OCI-M2 (cell line): ENCODE measurements around the gene KLF6.

Source experiments
- DNase-seq: peaks from one replicate; lab custom pipeline; 2025; ENCODE audit not compliant: unreplicated experiment; lab: John Stamatoyannopoulos, UW

KLF6 gene

DNA sequence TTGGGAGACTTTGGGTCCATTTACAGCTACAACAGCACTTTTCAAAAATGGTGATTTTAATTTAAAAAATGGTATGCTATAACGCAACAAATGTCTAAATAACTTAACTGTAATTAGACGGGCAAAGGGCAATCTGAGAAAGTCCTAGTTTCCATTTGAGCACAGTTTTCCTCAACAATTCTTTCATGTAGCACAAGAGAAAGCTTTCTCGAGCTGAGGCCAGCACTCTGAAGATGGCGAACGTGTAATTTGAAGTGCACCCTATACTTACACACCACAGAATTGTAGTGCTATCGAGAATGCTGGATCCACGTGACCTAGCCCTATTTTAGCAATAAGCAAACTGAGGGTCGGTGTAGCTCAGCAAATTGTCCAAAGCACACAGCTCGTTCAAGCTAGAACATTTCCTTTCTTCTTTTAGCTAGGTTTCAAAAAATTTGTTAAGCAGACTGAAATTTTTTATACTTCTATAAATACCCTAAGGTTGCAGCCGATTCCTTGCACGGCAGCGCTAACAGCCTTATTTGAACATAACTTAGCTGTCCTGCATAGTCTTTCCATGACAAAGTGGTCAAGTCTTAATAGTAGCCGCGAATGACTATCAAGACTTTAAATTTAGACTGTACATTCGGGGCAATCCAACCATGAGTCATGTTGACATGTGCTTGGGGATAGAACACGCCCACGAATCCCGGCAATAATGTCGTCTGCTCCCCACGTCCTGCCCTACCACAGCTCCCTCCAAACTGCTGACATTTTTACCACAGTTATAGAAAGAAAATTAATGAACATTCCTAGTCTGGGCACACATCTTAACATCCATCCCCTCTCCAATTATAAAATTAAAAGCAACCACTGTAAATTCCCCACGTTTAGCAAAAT lies 10.0 kb downstream of the KLF6 start:
- DNase-seq = no peak

DNA sequence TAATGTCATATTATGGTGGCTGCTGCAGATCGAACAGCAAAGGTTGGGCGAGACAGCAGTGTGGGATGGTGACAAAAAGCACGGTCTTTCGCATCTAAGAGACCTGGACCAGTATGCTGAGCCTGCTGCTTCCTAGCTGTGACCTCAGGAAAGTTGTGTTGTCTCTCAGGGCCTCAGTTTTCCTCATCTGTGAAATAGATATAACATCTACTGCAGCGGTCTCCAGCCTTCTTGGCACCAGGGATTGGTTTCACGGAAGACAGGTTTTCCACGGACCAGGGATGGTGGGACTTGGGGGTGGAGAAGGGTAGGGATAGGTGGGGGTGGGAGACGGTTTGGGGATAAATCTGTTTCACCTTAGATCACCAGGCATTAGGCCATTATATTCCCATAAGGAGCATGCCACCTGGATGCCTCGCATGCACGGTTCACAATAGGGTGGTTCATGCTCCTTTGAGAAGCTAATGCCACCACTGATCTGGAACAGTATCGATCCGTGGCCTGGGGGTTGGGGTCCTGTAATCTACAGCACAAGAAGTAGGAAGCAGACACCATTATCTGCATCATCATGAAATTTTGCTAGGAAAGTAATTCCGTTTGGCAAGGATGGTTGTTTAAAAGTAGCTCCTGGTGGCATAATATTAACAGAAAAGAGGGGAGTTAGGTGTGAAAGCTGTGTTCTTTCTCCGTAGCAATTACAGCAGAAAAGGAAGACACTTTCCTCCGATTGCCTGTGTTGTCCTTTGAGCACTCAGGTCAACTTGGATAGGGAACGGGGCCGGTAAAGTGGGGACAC lies 10.8 kb downstream of the KLF6 start:
- no peak for DNase-seq

DNA sequence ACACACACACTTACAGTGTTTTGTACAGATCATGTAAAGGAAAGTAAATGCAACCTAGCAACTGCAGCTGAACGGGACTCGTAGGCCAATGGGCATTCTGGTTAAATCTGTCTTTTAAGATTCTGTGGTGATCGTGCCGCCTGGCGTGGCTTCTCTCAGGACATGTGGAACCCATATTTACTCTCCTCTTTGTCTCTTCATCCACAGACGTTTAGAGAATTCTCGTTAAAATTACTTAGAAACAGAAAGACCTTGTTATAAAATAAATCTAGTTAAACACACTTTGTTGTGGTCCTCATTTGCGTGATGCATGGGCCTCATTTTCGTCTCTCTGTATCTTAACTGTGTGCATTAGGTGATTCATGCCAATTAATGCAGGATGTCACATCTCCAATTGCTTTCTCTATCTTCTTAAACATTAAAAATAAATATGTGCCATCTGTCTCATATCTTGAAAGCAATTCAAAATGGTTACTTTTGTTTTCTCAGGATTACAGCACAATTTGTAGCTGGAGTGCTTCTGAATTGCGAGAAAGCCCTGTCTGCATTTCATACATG lies 11.5 kb downstream of the KLF6 start:
- DNase-seq = no peak

- no peak for DNase-seq
Measured at GRCh38 chr10:3772361-3773171, 12.4 kb downstream of the KLF6 start.

GRCh38 chr10:3770611-3771110 lies 14.3 kb downstream of the KLF6 start:
- DNase-seq = no peak

DNA sequence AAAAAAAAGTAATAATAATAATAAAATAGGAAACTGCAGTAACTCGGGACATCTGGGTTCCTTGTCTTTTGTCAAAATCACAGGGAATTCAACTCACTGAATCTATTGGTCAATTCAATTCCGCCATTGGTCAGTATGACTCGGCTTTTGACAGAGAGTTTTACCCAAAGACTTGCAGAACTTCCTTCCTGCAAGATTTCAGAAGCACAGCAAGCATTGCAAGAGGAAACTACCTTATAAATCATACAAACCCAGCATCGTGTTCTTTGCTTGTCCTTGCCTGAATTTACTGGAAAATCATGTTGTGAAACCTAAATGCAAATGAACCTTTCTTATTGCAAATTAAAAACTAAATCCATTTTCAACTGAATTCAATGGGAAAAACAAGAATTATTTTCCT lies 15.5 kb downstream of the KLF6 start:
- no peak for DNase-seq

DNA sequence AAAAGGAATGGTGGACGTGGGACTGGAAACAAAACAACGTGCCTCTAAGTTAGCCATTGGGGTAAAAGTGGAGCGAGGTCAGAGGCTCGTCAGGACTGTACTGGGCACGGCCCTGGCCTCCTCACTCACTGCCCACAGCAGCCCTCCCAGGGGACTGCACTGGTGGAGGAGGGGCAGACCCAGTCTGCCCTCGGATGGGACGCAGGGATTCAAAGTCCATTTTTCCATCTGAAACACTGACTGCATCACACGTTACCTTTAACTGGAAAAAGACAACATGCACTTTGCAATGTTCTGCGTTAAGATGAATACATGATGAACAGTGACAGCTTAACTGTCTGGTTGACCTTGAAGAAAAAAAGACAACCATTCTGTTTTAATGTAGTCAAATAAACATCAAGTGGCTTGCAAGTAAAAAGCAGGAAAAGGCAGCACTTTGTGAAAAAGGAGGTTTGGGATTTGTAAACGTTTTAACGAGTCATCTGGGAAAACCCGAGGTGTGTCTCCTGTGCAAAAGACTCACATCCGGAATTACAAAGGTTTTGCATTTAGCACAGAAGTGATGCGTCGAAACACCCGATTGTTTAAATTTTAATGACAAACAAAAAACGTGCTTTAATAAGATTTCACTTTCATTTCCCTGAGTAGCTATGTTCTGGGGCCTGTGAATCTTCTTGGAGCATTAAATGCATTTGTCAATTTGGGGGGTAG lies 18.8 kb downstream of the KLF6 start:
- no peak for DNase-seq

DNA sequence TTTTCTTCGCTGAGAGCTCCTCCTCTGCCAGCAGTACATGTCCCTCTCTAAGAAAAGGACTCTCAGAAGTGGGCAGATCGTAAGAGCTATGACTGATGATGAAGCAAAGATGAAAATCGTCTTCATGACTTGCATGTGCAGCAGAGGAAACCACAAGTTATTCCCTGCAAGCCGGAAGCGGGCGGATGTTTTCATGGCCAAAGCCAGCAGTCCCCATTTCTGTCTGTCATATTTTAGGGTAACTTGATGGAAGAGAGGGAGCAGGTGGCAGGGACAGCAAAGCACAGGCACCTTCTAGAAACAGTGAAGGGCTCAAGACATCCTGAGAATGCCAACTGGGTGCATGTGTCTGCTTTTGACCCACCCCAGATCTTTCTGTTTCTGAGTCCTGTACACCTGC lies 19.9 kb downstream of the KLF6 start:
- DNase-seq = no peak

DNA sequence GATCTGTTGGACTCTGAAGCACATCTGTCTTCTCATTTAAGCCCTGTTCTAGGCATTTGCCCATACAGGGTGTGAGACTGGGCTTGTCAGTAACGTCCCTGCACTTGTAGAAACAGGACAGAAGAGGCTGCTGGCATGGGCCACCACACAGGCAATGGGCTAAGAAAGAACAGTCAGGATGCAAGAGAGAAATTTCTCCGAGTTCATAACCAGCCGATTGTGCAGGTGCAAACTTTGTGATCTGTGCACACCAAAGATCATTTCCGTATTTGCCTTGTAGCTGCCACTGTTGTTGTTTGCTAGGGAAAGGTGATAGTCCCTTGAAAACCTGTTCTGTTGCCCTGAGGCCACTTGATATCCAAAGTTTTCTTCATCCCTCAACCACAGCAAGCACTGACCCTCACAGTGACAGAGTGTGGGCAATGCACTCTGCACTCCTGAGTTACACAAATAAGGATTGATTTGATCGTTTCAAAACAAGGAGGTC lies 20.3 kb downstream of the KLF6 start:
- no peak for DNase-seq

- DNase-seq = no peak
Measured at GRCh38 chr10:3763852-3764625, 21.0 kb downstream of the KLF6 start.

DNA sequence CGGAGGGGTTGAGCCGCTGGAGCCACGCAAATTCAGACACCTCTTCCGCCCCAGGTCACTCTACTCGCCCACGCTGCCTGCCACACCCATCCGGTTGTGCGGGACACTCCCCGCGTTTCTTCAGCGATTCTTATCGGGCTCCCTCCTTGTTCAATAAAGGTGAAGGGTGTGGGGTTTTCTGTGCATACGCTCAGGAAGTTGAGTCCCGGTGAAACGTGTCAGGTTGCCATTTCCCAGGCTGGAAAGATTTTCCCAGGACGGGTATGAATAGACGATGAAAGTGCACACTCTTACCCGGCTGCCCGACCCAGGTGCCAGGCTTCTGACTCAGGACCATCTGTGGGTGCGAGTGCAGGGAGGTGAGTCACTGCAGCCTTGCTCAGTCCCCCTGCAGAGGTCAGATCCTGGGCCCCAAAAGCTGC lies 22.0 kb downstream of the KLF6 start:
- no peak for DNase-seq

GRCh38 chr10:3762309-3762708 lies 22.7 kb downstream of the KLF6 start:
- DNase-seq = no peak

DNA sequence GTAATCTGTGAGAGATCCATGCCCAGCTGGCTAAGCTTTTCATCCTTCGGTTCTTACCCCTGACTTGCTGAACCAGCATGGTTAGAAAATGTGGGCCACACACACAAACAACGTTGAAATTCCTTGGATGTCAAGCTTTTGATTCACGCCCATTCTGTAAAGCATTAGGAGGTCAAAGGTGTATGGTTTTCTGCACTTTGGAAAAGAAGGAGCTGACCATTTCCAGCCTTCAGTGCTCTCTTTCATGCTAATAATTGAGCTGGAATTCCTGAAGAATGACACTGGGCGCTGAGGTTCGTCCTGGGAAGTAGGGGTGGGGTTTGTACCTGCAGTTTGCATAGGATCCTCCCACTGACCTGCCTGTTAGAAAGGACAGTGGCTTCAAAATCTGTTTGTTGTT lies 23.1 kb downstream of the KLF6 start:
- no peak for DNase-seq

DNA sequence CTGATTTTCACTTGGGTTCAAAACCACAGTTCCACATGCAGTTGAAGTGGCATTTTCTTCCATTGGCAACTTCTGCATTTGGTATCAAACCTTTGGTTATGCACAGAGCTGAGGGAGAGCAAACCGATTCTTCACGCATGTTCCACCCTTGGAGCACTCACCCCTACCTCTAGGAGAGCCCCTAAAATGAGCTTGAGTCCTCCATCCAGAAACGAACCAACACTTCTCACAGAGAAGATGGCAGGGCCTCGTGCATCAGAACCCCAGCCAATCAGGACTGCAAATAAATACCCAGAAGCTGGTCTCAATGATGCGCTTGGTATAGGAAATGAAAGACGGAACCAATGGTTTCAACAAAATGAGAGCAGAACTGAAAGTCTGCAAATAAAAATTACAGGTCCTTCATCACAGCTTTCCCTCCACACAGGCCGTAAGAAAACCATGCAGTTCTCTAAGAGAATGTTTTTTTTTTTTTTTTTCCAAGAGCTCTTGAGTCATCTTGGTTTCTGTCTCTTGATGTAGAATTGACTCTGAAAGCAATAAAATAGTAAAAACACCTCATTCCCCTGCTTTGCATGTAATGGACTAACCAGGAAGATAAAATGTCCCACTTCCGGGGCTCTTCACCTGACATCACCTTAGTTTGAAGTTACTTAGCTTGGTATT lies 23.9 kb downstream of the KLF6 start:
- DNase-seq = no peak

GRCh38 chr10:3760083-3760482 lies 24.9 kb downstream of the KLF6 start:
- DNase-seq = no peak

DNA sequence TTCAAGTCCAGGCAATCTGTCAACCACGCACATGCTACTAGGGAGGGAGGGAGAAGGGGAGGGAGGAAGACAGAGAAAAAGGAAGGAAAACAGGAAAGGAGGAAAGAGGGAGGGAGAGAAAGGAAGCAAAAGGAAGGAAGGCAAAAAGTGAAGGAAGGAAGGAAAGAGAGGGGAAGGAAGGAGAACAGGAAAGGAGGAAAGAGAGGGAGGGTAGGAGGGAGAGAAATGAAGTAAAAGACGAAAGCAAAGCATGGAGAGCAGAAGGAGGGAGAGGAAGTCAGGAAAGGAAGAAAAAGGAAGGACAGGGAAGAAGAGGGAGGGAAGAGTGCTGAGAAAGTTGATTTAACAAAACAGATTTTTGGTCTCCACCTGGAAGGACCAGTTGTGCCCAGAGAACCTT lies 25.6 kb downstream of the KLF6 start:
- DNase-seq = no peak

DNA sequence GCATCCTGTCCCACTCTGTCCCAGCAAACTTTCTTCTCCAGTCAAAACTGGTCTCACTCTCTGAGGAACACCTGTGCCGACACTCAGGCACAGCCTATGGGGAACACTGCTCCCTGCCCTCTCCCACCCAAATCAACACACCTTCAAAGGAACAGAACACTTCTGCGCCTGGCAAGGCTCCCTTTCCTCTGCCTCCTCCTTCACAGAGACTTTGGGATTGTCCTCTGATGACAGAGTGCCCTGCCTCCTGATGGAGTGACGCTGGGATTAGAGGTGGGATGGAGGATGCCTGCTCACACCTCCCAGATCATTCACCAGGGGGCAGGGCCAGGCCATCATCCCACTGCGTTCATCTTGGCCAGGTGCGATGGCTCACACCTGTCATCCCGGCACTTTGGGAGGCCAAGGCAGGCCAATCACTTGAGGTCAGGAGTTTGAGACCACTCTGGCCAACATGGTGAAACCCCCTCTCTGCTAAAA lies 26.5 kb downstream of the KLF6 start:
- no peak for DNase-seq

GRCh38 chr10:3757638-3758490 lies 27.1 kb downstream of the KLF6 start:
- DNase-seq = no peak
